Keratinocyte (primary cell): ENCODE data around the gene POMP. TPM values are rescaled to one million over a fixed set of nuclear protein-coding genes. Genes with fewer than 3 reads are reported as not detected.

ENCODE experiments used
- DNase-seq: peaks from one replicate; pipeline ENCODE4 v3.0.0-alpha.2; 2011; ENCODE audit warnings: low read depth, missing footprints, low spot score
- FAIRE-seq: peaks from 2 replicates; lab custom pipeline; 2011; peaks lifted over from hg19 to GRCh38; lab: Jason Lieb, UNC
- H2AFZ ChIP-seq: 2 replicates; pipeline ENCODE4 v1.6.0; 2012; ENCODE audit warnings: low read length, control low read depth, inconsistent platforms; ENCODE audit not compliant: control insufficient read depth
- H3K27ac ChIP-seq: 2 replicates; pipeline ENCODE4 v1.5.1; 2011; ENCODE audit warnings: low read length; ENCODE audit not compliant: control insufficient read depth, insufficient read depth
- H3K27me3 ChIP-seq: 3 replicates; pipeline ENCODE4 v1.6.0; 2011; ENCODE audit warnings: low read length; ENCODE audit not compliant: control insufficient read depth, insufficient read depth; ENCODE audit errors: extremely low read depth
- H3K36me3 ChIP-seq, 2 experiments: 2 replicates in 1 of 2; 3 replicates in 1 of 2; pipeline ENCODE4 v1.5.1; 2011; ENCODE audit warnings: low read length in 2 of 2, mild to moderate bottlenecking in 1 of 2; ENCODE audit not compliant: control insufficient read depth in 2 of 2, insufficient read depth in 2 of 2; ENCODE audit errors: extremely low read depth in 1 of 2
- H3K4me1 ChIP-seq: 3 replicates; pipeline ENCODE4 v1.5.1; 2011; ENCODE audit warnings: low read length; ENCODE audit not compliant: control insufficient read depth, insufficient read depth; ENCODE audit errors: extremely low read depth
- H3K4me2 ChIP-seq: 3 replicates; pipeline ENCODE4 v1.6.0; 2011; ENCODE audit warnings: low read depth, low read length; ENCODE audit not compliant: control insufficient read depth, insufficient read depth; ENCODE audit errors: extremely low read depth
- H3K4me3 ChIP-seq, 3 experiments: fragments of 200-600 bp in 1 of 3; sonication (generic) in 1 of 3; 2 replicates in 2 of 3; 3 replicates in 1 of 3; pipeline ENCODE4 v1.5.1; 2011 to 2016; ENCODE audit warnings: low read length in 3 of 3, mild to moderate bottlenecking in 3 of 3, control low read depth in 2 of 3, inconsistent platforms in 1 of 3, low read depth in 1 of 3, mixed read lengths in 1 of 3, mixed run types in 1 of 3, moderate library complexity in 1 of 3; ENCODE audit not compliant: control insufficient read depth in 2 of 3, insufficient read depth in 2 of 3; ENCODE audit errors: extremely low read depth in 1 of 3
- H3K79me2 ChIP-seq: 2 replicates; pipeline ENCODE4 v1.6.0; 2012; ENCODE audit warnings: low read length; ENCODE audit not compliant: control insufficient read depth, insufficient read depth
- H3K9ac ChIP-seq: 3 replicates; pipeline ENCODE4 v1.6.0; 2011; ENCODE audit warnings: low read length; ENCODE audit not compliant: control insufficient read depth, insufficient read depth; ENCODE audit errors: extremely low read depth
- H3K9me1 ChIP-seq: 3 replicates; pipeline ENCODE4 v1.6.0; 2011; ENCODE audit warnings: low read length; ENCODE audit not compliant: control insufficient read depth, insufficient read depth; ENCODE audit errors: extremely low read depth
- H3K9me3 ChIP-seq: 2 replicates; pipeline ENCODE4 v1.5.1; 2012; ENCODE audit warnings: low read depth, low read length; ENCODE audit not compliant: control insufficient read depth
- H4K20me1 ChIP-seq: 3 replicates; pipeline ENCODE4 v1.6.0; 2011; ENCODE audit warnings: low read length; ENCODE audit not compliant: control insufficient read depth, insufficient read depth; ENCODE audit errors: extremely low read depth
- EZH2 ChIP-seq: IDR thresholded peaks from one replicate; pipeline ENCODE4 v1.6.1; 2012; ENCODE audit warnings: inconsistent platforms, mild to moderate bottlenecking, low read length, moderate library complexity
- dilution Hi-C: fragments of 300-500 bp; cut with MboI; formaldehyde crosslinking; loops from one replicate; pipeline ENCODE4 v1.7.0; 2020; ENCODE audit warnings: low sequenced_read_pairs; ENCODE audit not compliant: extremely low pct_ligation_motif_present
- polyA plus RNA-seq, 5 experiments: library from polyadenylated mRNA; depleted of rRNA in 3 of 5; stranded (reverse) in 3 of 5; stranded (forward) in 1 of 5; unstranded in 1 of 5; fragments of >200 nt; gene quantifications; 1 replicate in 1 of 5; 2 replicates in 3 of 5; 3 replicates in 1 of 5; pipeline versions ENCODE4 v1.2.1 to v1.2.3, GENCODE V29; 2011 to 2012; ENCODE audit warnings: missing spikeins in 2 of 5, low read depth in 1 of 5, low replicate concordance in 1 of 5
- TF ChIP-seq, protein P1 (sequence below), 3 experiments: IDR thresholded peaks in 1 of 3; conservative IDR thresholded peaks in 1 of 3; optimal IDR thresholded peaks in 1 of 3; 2 replicates in 2 of 3; 3 replicates in 1 of 3; pipeline versions ENCODE3 to v1.5.1; 2011; ENCODE audit warnings: low read length in 3 of 3, mild to moderate bottlenecking in 3 of 3, moderate library complexity in 2 of 3, control low read depth in 1 of 3, inconsistent platforms in 1 of 3; ENCODE audit not compliant: insufficient read depth in 2 of 3; ENCODE audit errors: extremely low read depth in 1 of 3

POMP gene
- polyA plus RNA-seq, 1 donor (not counting 4 experiments of a cell fraction or from before 2014, with no cell fraction given), result 136 TPM

GRCh38 chr13:28636677-28637317 lies 22.1 kb upstream of the POMP start:
- no peak overlapping the region for H2AFZ ChIP-seq

GRCh38 chr13:28637714-28638355 lies 21.1 kb upstream of the POMP start:
- Histone ChIP-seq H3K79me2 (no peaks in the 10 kb centered on the region), H3K4me1 (no peaks in the 10 kb centered on the region), H3K9me1 (no peaks in the 10 kb centered on the region), H3K27ac (no peak overlapping the region), H3K27me3 (no peaks in the 10 kb centered on the region), H3K36me3 (no peaks in the 10 kb centered on the region), H3K9ac (no peak overlapping the region), H2AFZ (no peak overlapping the region), H4K20me1 (no peaks in the 10 kb centered on the region), H3K4me3 (no peak overlapping the region), H3K9me3 (no peaks in the 10 kb centered on the region), H3K4me2 (no peak overlapping the region)
- FAIRE-seq, result no peak
- dilution Hi-C loops, result no loop called here
- no peak for DNase-seq
- TF ChIP-seq EZH2, result no peak
- TF ChIP-seq, protein P1, sequence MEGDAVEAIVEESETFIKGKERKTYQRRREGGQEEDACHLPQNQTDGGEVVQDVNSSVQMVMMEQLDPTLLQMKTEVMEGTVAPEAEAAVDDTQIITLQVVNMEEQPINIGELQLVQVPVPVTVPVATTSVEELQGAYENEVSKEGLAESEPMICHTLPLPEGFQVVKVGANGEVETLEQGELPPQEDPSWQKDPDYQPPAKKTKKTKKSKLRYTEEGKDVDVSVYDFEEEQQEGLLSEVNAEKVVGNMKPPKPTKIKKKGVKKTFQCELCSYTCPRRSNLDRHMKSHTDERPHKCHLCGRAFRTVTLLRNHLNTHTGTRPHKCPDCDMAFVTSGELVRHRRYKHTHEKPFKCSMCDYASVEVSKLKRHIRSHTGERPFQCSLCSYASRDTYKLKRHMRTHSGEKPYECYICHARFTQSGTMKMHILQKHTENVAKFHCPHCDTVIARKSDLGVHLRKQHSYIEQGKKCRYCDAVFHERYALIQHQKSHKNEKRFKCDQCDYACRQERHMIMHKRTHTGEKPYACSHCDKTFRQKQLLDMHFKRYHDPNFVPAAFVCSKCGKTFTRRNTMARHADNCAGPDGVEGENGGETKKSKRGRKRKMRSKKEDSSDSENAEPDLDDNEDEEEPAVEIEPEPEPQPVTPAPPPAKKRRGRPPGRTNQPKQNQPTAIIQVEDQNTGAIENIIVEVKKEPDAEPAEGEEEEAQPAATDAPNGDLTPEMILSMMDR (optimal IDR thresholded peaks at IDR 0.05 in 1 of 3, IDR thresholded peaks at IDR 0.05 in 1 of 3, conservative IDR thresholded peaks at IDR 0.05 in 1 of 3; ENCODE audit: extremely low read depth in 1 of 3, insufficient read depth in 2 of 3, low read length in 3 of 3), result no peak

More at GRCh38 chr13:28636677-28637317, 22.1 kb upstream of the POMP start:
- no peaks in the 10 kb centered on the region for H3K27me3 ChIP-seq
- no peaks in the 10 kb centered on the region for H3K36me3 ChIP-seq
- no peak overlapping the region for H3K4me3 ChIP-seq
- no peaks in the 10 kb centered on the region for H3K9me3 ChIP-seq
- no peaks in the 10 kb centered on the region for H3K79me2 ChIP-seq
- no peak for DNase-seq
- FAIRE-seq, result peak; percentile 72
- H3K4me2 ChIP-seq, result no peak overlapping the region
- dilution Hi-C loops, result no loop called here
- TF ChIP-seq, protein P1 (optimal IDR thresholded peaks at IDR 0.05 in 1 of 3, IDR thresholded peaks at IDR 0.05 in 1 of 3, conservative IDR thresholded peaks at IDR 0.05 in 1 of 3; ENCODE audit: extremely low read depth in 1 of 3, insufficient read depth in 2 of 3, low read length in 3 of 3), result peak; percentile 82 to 94 (median 90)
- no peak for TF ChIP-seq EZH2
- H4K20me1 ChIP-seq, result no peaks in the 10 kb centered on the region
- no peak overlapping the region for H3K9ac ChIP-seq
- H3K27ac ChIP-seq, result no peak overlapping the region
- no peaks in the 10 kb centered on the region for H3K4me1 ChIP-seq
- no peaks in the 10 kb centered on the region for H3K9me1 ChIP-seq
